A204.1 (cell line): ENCODE data around the gene OR52N5.

Source experiments
- FAIRE-seq: peaks from 2 replicates; lab custom pipeline; 2012; peaks lifted over from hg19 to GRCh38; lab: Jason Lieb, UNC

Gene OR52N5

GRCh38 chr11:5783255-5783654 lies at the start of gene OR52N5:
OR52N5 (minus strand) TSS chr11:5783355; CDS start chr11:5778634, 4,721 bp downstream.
- FAIRE-seq = no peak

- no peak for FAIRE-seq
Observed at GRCh38 chr11:5831196-5831829, 48.2 kb upstream of the OR52N5 start.

GRCh38 chr11:5818245-5818886 lies 35.2 kb upstream of the OR52N5 start:
- peak; percentile 14 for FAIRE-seq

GRCh38 chr11:5815534-5815933 lies 32.4 kb upstream of the OR52N5 start:
- no peak for FAIRE-seq

GRCh38 chr11:5809905-5810795 lies 27.0 kb upstream of the OR52N5 start:
- no peak for FAIRE-seq

GRCh38 chr11:5809122-5809519 lies 26.0 kb upstream of the OR52N5 start:
- FAIRE-seq = no peak

- FAIRE-seq = peak; percentile 46
Observed at GRCh38 chr11:5808500-5809121, 25.5 kb upstream of the OR52N5 start, which contains the start of gene OR52N2. OR52N2 (plus strand) TSS chr11:5808924; CDS start chr11:5820336, 11,412 bp downstream.

- FAIRE-seq = no peak
Observed at GRCh38 chr11:5807580-5807979, 24.4 kb upstream of the OR52N5 start.

GRCh38 chr11:5803982-5804381 lies 20.8 kb upstream of the OR52N5 start:
- no peak for FAIRE-seq

- FAIRE-seq = no peak
Observed at GRCh38 chr11:5796541-5796940, 13.4 kb upstream of the OR52N5 start.

- no peak for FAIRE-seq
Observed at GRCh38 chr11:5791165-5791564, 8.0 kb upstream of the OR52N5 start, which contains the start of gene OR52N1. OR52N1 (minus strand) TSS chr11:5791265; CDS start chr11:5788816, 2,449 bp downstream.

GRCh38 chr11:5767056-5767455 lies 16.1 kb downstream of the OR52N5 start:
- no peak for FAIRE-seq

GRCh38 chr11:5753943-5754342 lies 29.2 kb downstream of the OR52N5 start, which contains the start of gene OR52N4:
OR52N4 (plus strand) TSS chr11:5754243; CDS start chr11:5754741, 498 bp downstream.
- FAIRE-seq = peak; percentile 25

GRCh38 chr11:5749836-5750235 lies 33.3 kb downstream of the OR52N5 start:
- no peak for FAIRE-seq

GRCh38 chr11:5746614-5747013 lies 36.5 kb downstream of the OR52N5 start:
- no peak for FAIRE-seq

GRCh38 chr11:5738431-5738830 lies 44.7 kb downstream of the OR52N5 start:
- no peak for FAIRE-seq

GRCh38 chr11:5737670-5738392 lies 45.3 kb downstream of the OR52N5 start:
- no peak for FAIRE-seq

GRCh38 chr11:5737091-5737490 lies 46.1 kb downstream of the OR52N5 start:
- no peak for FAIRE-seq

GRCh38 chr11:5736396-5736795 lies 46.8 kb downstream of the OR52N5 start, which contains the start of gene OR56B1:
OR56B1 (plus strand) TSS chr11:5736448; CDS start chr11:5736517, 69 bp downstream.
- no peak for FAIRE-seq

GRCh38 chr11:5727691-5728090 lies 55.5 kb downstream of the OR52N5 start:
- FAIRE-seq = no peak

GRCh38 chr11:5726351-5726750 lies 56.8 kb downstream of the OR52N5 start:
- FAIRE-seq = no peak
